MM.1S (cell line): ENCODE measurements around the gene EIF4H.

Source experiments
- DNase-seq: peaks from one replicate; pipeline ENCODE4 v3.0.0-alpha.2; 2015
- H2AFZ ChIP-seq: fragments of 300-600 bp; sonication (generic); 2 replicates; pipeline ENCODE4 v1.6.0; 2016; ENCODE audit warnings: antibody characterized with exemption, low read length
- H3F3A ChIP-seq: fragments of 300-600 bp; sonication (generic); 2 replicates; pipeline ENCODE4 v1.6.1; 2016; ENCODE audit warnings: mild to moderate bottlenecking, antibody characterized with exemption, low read length, moderate library complexity, mixed read lengths; ENCODE audit not compliant: insufficient read depth
- H3K27ac ChIP-seq: fragments of 300-600 bp; sonication (generic); 2 replicates; pipeline ENCODE4 v1.5.1; 2016; ENCODE audit warnings: mild to moderate bottlenecking, low read length
- H3K27me3 ChIP-seq: fragments of 300-600 bp; sonication (generic); replicated peaks from 2 replicates; pipeline ENCODE4 v1.6.0; 2016; ENCODE audit warnings: low read length; ENCODE audit not compliant: insufficient read depth
- H3K36me3 ChIP-seq: fragments of 300-600 bp; sonication (generic); replicated peaks from 2 replicates; pipeline ENCODE4 v1.6.1; 2016; ENCODE audit warnings: mild to moderate bottlenecking, low read length, mixed read lengths; ENCODE audit not compliant: insufficient read depth
- H3K4me1 ChIP-seq: fragments of 300-600 bp; sonication (generic); 2 replicates; pipeline ENCODE4 v1.6.1; 2016; ENCODE audit warnings: low read length, mixed read lengths
- H3K4me2 ChIP-seq: fragments of 300-600 bp; sonication (generic); 2 replicates; pipeline ENCODE4 v1.6.0; 2016; ENCODE audit warnings: low read depth, low read length
- H3K4me3 ChIP-seq: fragments of 300-600 bp; sonication (generic); 2 replicates; pipeline ENCODE4 v1.5.1; 2016; ENCODE audit warnings: low read length, mixed read lengths
- H3K79me2 ChIP-seq: fragments of 300-600 bp; sonication (generic); 2 replicates; pipeline ENCODE4 v1.6.1; 2016; ENCODE audit warnings: mixed run types, low read length, mixed read lengths
- H3K9ac ChIP-seq: fragments of 300-600 bp; sonication (generic); 2 replicates; pipeline ENCODE4 v1.6.1; 2016; ENCODE audit warnings: low read length, mixed read lengths
- H3K9me2 ChIP-seq: fragments of 300-600 bp; sonication (generic); replicated peaks from 2 replicates; pipeline ENCODE4 v1.6.1; 2016; ENCODE audit warnings: mild to moderate bottlenecking, low read length, mixed read lengths; ENCODE audit not compliant: insufficient read depth
- H3K9me3 ChIP-seq: fragments of 300-600 bp; sonication (generic); replicated peaks from 2 replicates; pipeline ENCODE4 v1.6.1; 2016; ENCODE audit warnings: mild to moderate bottlenecking, low read length, mixed read lengths; ENCODE audit not compliant: insufficient read depth
- H4K20me1 ChIP-seq: fragments of 300-600 bp; sonication (generic); 2 replicates; pipeline ENCODE4 v1.6.1; 2016; ENCODE audit warnings: mild to moderate bottlenecking, low read length, moderate library complexity, mixed read lengths; ENCODE audit not compliant: insufficient read depth
- CTCF ChIP-seq: fragments of 300-600 bp; sonication (generic); IDR thresholded peaks from 2 replicates; pipeline ENCODE4 v1.5.1; 2016; ENCODE audit warnings: antibody characterized with exemption, low read length, mixed read lengths
- EZH2 ChIP-seq: fragments of 300-600 bp; sonication (generic); optimal IDR thresholded peaks from 2 replicates; pipeline ENCODE3; 2017; ENCODE audit warnings: low read depth, mild to moderate bottlenecking, antibody characterized with exemption, low read length, mixed read lengths
- EZH2phosphoT487 ChIP-seq: fragments of 300-600 bp; sonication (generic); IDR thresholded peaks from 2 replicates; pipeline ENCODE4 v1.6.1; 2018; ENCODE audit warnings: antibody characterized with exemption, low read length

The EIF4H gene

GRCh38 chr7:74215921-74216320 lies 41.8 kb downstream of the EIF4H start:
- no peaks in the 10 kb centered on the region for H4K20me1 ChIP-seq
- no peak overlapping the region for H3K4me3 ChIP-seq
- no peak overlapping the region for H2AFZ ChIP-seq
- H3K4me1 ChIP-seq: 0 out of 2 replicates have a peak, but pooled peaks cover 5% of the 10 kb centered on the region
- no peaks in the 10 kb centered on the region for H3K36me3 ChIP-seq
- no peaks in the 10 kb centered on the region for H3K27me3 ChIP-seq
- H3K9me3 ChIP-seq: no peaks in the 10 kb centered on the region
- no peak overlapping the region for H3K4me2 ChIP-seq
- H3K79me2 ChIP-seq: no peaks in the 10 kb centered on the region
- no peak overlapping the region for H3K9ac ChIP-seq
- TF ChIP-seq CTCF (no peak), EZH2 (no peak), EZH2phosphoT487 (no peak)
- no peak overlapping the region for H3K27ac ChIP-seq
- DNase-seq: no peak
- H3F3A ChIP-seq: no peaks in the 10 kb centered on the region
- H3K9me2 ChIP-seq: no peaks in the 10 kb centered on the region

GRCh38 chr7:74216361-74216761 lies 42.2 kb downstream of the EIF4H start:
- no peak overlapping the region for H2AFZ ChIP-seq
- H3K4me3 ChIP-seq: no peak overlapping the region
- H3K4me2 ChIP-seq: no peak overlapping the region
- H3K9me3 ChIP-seq: no peaks in the 10 kb centered on the region
- no peaks in the 10 kb centered on the region for H4K20me1 ChIP-seq
- no peak for DNase-seq
- no peaks in the 10 kb centered on the region for H3K9me2 ChIP-seq
- no peak overlapping the region for H3K27ac ChIP-seq
- H3K79me2 ChIP-seq: no peaks in the 10 kb centered on the region
- H3K27me3 ChIP-seq: no peaks in the 10 kb centered on the region
- 0 out of 2 replicates have a peak, but pooled peaks cover 5% of the 10 kb centered on the region for H3K4me1 ChIP-seq
- TF ChIP-seq EZH2phosphoT487 (no peak), CTCF (no peak), EZH2 (no peak)
- no peak overlapping the region for H3K9ac ChIP-seq
- H3K36me3 ChIP-seq: no peaks in the 10 kb centered on the region
- H3F3A ChIP-seq: no peaks in the 10 kb centered on the region

GRCh38 chr7:74217455-74218342 lies 43.5 kb downstream of the EIF4H start:
- Histone ChIP-seq H3F3A (no peaks in the 10 kb centered on the region), H3K27me3 (no peaks in the 10 kb centered on the region), H2AFZ (no peak overlapping the region), H3K4me2 (no peak overlapping the region), H3K27ac (no peak overlapping the region), H3K79me2 (no peaks in the 10 kb centered on the region), H4K20me1 (no peaks in the 10 kb centered on the region), H3K9ac (no peak overlapping the region), H3K4me3 (no peak overlapping the region), H3K9me3 (no peaks in the 10 kb centered on the region), H3K36me3 (no peaks in the 10 kb centered on the region), H3K9me2 (no peaks in the 10 kb centered on the region), H3K4me1 (0 out of 2 replicates have a peak, but pooled peaks cover 5% of the 10 kb centered on the region)
- no peak for TF ChIP-seq EZH2phosphoT487
- no peak for DNase-seq

GRCh38 chr7:74218343-74218698 lies 44.2 kb downstream of the EIF4H start:
- no peak overlapping the region for H3K4me2 ChIP-seq
- no peaks in the 10 kb centered on the region for H3K9me3 ChIP-seq
- H3K9ac ChIP-seq: no peak overlapping the region
- H3K36me3 ChIP-seq: no peaks in the 10 kb centered on the region
- no peak overlapping the region for H3K27ac ChIP-seq
- TF ChIP-seq CTCF: no peak
- no peaks in the 10 kb centered on the region for H3F3A ChIP-seq
- no peaks in the 10 kb centered on the region for H3K27me3 ChIP-seq
- H3K9me2 ChIP-seq: no peaks in the 10 kb centered on the region
- H3K79me2 ChIP-seq: no peaks in the 10 kb centered on the region
- no peak overlapping the region for H3K4me3 ChIP-seq
- H4K20me1 ChIP-seq: no peaks in the 10 kb centered on the region
- H2AFZ ChIP-seq: no peak overlapping the region
- DNase-seq: no peak
- 0 out of 2 replicates have a peak, but pooled peaks cover 5% of the 10 kb centered on the region for H3K4me1 ChIP-seq
